HPDE6-E6E7 (cell line): ENCODE results near the gene INSYN1.
A peak's percentile ranks its signal among the peaks of the same experiment; 100 is the strongest.
"Not testable (repeated sequence)": the region's sequence is repeated elsewhere in the genome, so short reads cannot be mapped to it uniquely, and the experiment has no call there.

ENCODE experiments used
- DNase-seq: peaks from one replicate; pipeline ENCODE4 v3.0.0; 2011; ENCODE audit warnings: missing footprints; ENCODE audit errors: extremely low spot score

INSYN1 gene, protein sequence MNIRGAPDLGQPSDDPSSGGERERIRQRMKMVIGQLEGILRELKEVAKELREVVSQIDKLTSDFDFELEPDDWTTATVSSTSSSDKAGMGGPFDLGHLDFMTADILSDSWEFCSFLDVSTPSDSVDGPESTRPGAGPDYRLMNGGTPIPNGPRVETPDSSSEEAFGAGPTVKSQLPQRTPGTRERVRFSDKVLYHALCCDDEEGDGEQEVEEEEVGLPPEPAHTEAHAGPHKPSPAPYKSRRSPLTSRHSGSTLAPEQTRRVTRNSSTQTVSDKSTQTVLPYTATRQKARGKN

GRCh38 chr15:73753250-73754130, at the start of gene INSYN1:
Gene INSYN1, minus strand, starts transcription at chr15:73753351. Its CDS starts 2,221 bp downstream, at chr15:73751130.
- DNase-seq, result no peak

- DNase-seq, result no peak
These were observed 49.4 kb upstream of the INSYN1 start for GRCh38 chr15:73802431-73803041.

DNA sequence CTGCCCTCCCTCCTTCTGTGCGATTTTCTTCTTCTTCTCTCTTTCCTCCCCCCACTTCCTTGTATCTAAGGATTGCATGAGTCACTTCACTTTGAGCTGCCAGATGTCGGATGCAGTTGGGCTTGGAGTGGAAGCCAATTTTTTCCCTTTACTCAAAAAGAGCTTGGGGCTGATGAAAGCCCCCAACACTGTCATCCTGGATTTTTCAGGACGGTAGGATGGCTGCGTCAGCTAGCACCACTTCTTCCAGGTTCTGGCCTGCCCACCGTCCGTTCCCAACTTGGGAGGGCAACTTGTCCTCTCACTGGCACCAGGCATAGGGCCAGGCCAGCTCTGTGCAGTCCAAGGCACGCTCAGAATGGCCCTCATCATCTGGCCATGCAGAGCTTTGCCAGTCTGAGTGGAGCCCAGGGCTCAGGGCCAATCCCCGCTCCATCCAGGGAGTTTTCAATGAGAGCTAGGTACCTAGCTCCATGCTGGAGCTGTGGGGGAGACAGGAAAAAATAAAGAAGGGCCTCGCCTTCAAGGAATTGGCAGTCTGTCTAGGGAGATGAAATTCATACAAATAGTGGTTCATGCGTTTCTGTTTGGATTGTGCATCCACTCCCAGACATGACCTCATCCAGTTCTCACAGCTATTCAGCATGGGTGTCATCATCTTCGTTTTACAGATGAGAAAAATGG, 47.7 kb upstream of the INSYN1 start:
- peak; percentile 51 for DNase-seq

DNA sequence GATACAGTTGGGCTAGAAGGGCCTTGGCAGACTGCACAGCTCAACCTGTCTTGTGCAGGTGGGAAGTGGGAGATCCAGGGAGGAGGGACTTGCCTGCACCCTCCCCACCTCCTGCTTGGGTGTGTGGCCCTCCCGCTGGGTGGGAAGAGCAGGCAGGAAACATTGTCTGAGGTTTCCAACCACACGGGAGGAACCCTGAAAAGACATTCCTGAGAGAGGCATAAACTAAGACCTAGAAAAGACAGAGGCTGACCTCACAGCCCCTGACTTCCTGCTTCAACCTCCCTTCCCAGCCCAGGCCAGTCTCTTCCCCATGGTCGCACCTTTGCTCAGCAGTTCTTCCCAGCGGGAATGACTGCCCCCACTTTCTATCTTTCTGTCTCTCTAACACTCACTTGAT, 46.3 kb upstream of the INSYN1 start:
- DNase-seq, result no peak

- DNase-seq, result no peak
These were observed 44.4 kb upstream of the INSYN1 start for GRCh38 chr15:73797366-73798158.

DNA sequence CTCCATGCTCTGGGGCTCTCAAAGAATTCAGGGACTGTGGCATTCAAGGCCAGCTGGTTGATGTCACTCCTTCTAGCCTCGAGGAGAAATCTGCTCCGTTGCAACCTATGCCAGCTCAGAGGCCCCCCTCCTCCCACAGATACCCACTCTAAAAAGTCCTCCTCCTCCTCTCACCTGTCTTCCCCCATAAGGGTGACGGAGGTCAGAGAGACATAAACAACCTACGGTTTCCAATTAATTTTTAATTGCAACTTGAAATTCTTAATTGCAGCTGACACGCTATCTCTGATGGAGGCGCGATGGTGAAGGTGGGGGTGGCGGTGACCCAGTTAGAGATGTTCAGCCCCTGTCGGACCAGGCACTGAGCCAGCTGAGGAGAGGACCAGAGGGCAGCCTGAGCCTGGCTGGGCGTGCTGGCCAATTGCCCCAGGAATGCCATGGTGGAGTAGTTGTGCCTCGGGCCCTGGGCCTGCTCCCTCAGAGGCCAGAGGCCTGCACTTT, 43.2 kb upstream of the INSYN1 start:
- DNase-seq, result no peak

GRCh38 chr15:73794443-73795133, 41.4 kb upstream of the INSYN1 start:
- no peak for DNase-seq

DNA sequence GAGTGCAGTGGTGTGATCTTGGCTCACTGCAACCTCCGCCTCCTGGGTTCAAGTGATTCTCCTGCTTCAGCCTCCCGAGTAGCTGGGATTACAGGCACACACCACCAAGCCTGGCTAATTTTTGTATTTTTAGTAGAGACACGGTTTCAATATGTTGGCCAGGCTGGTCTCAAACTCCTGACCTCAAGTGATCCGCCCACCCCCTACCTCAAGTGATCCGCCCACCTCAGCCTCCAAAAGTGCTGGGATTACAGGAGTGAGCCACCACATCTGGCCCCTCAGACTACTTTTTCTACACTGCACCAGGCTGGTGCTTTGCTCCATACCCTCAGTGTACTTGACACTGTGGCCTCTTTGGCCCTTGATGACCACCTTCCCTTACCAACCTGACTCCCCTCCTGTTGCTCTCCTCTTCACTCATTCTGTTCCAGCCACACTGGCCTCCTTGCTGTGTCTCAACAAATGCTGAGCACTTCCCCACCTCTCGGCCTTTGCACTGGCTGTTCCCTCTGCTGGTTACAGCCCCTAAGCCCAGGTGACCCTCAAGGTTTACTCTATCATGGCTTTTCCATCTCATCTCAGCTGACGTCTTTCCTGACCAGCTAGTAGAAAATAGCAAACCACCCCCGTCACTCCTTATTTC, 39.9 kb upstream of the INSYN1 start:
- not testable (repeated sequence) for DNase-seq

DNA sequence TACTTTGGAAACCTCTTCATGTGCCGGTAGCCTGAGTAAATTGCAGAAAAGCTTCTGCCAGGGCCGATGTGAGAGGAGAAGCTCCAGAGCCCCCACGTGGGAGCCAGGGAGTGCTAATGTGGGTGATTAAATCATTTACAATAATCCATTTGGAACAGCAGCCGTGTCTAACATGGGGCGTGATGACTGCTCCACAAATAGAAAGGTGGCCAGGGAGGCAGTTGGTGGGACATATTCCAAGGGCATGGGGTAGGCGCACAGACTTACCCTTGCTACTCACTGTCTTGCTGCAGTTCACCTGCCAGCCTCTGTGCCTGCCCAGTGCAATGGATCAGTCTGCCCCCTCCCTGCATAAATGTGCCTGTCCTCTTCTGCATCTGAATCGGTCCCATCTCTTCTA, 39.3 kb upstream of the INSYN1 start:
- no peak for DNase-seq

- DNase-seq, result no peak
These were observed 36.5 kb upstream of the INSYN1 start for GRCh38 chr15:73789521-73790240.

GRCh38 chr15:73787621-73788020, 34.5 kb upstream of the INSYN1 start:
- no peak for DNase-seq

DNA sequence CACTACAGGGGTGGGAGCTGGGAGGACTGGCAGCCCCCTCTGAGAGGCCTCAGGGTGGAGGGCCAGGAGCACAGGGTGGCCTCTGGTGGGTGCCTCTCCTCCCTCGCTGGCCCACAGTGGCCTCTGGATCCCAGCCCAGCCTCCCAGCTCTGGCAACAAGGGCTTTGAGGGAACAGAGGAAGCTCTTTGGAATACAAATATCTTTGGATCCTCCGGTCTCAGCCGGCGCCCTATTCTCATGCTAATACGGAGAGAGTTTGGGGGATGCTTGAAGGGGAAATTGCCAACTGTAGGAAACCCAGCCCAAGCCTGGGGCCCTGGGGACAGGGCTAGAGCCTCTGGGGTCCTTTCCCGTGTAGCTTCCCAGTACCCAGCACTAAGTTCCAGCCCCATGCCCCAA, 33.4 kb upstream of the INSYN1 start:
- no peak for DNase-seq

DNA sequence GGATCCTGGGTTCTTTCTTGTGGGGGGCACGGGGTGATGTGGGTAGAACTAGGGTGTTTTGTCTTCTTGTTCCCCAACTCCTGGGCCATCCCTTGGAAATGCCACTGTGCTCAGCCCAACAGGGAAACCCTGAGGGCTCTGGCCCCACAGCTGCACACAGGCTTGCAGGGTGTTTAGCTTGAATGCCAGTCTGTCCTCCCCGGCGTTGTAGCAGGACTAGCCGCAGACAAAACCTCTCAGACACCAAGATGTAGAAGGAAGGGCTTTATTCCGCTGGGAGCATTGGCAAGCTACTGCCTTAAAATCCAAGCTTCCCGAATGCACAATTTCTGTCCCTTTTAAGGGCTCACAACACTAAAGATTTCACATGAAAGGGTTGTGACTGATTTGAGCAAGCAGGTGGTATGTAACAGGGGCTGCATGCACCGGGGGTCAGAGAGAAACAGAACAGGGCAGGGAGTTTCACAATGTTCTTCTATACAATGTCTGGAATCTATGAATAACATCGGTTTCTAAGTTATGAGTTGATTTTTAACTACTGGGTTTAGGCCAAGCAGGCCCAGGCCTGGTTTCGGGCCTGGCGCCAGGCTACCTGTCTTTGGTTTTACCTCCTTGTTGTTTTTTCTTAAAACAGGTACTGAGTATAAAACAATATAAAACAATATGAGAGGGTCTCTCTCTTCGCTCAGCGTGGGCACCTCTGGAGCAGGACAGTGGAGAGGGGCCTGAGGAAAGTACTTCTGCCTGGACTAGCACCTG, 32.3 kb upstream of the INSYN1 start:
- DNase-seq, result not testable (repeated sequence)

DNA sequence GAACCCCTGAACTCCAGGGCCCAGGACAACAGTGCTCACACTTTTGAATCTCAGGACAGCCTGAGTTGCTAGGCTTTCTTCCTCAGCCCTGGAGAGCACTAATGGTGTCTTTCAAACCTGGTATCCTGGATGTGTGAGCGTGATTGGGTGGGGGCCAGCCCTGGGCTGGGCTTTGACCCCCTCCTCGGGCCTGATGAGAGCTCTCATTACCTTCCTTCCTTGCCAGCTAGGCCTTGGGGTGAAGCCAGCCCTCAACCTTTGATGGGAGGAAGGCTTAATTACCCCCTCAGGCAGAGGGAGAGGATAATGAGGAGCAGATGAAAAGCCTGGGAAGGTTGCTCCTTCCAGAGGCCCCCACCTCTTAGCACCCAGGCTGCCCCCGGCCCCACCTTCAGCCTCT, 31.1 kb upstream of the INSYN1 start:
- DNase-seq, result no peak

GRCh38 chr15:73782344-73782959, 29.3 kb upstream of the INSYN1 start:
- no peak for DNase-seq

- DNase-seq, result no peak
These were observed 28.1 kb upstream of the INSYN1 start for GRCh38 chr15:73781038-73781925.

- no peak for DNase-seq
These were observed 26.8 kb upstream of the INSYN1 start for GRCh38 chr15:73779974-73780373.
